ENCODE measurements around the gene ANKRD22. TPM values are rescaled to one million over a fixed set of nuclear protein-coding genes. Genes with fewer than 3 reads are reported as not detected.

The ANKRD22 gene
- total and polyA plus RNA-seq, 9 of the 15 experiments (the other 6 are each of a cell fraction or from before 2014, with no cell fraction given), result not detected

GRCh38 chr10:88865281-88865876, 13.7 kb upstream of the ANKRD22 start:
- intact Hi-C loops (cut with micrococcal nuclease) (no loop called here), in situ Hi-C loops (cut with MboI) (no loop called here)
- no peaks in the 10 kb centered on the region for H3K27me3 ChIP-seq (ENCODE audit: control insufficient read depth in 2 of 2, insufficient read depth in 2 of 2, low read length in 2 of 2)
- H3K9ac ChIP-seq (ENCODE audit: insufficient read depth in 1 of 2, low read depth in 2 of 2, low read length in 2 of 2), result no peak overlapping the region
- WGBS (ENCODE audit: insufficient coverage, low coverage, missing lambda C conversion rate), result 0% methylated on average over 2 of the region's 4 CpGs
- FAIRE-seq (no peak), ATAC-seq (no peak), DNase-seq (ENCODE audit: extremely low read depth in 1 of 4, low spot score in 3 of 4) (no peak)
- ChIA-PET POLR2A (no interaction called here), CTCF (ENCODE audit: low intra/inter-chr PET ratio) (no interaction called here)
- no peak overlapping the region for H3K4me3 ChIP-seq
- no peaks in the 10 kb centered on the region for H3K9me1 ChIP-seq (ENCODE audit: control insufficient read depth, insufficient read depth, low read length)
- no peaks in the 10 kb centered on the region for H3K36me3 ChIP-seq (ENCODE audit: control insufficient read depth, insufficient read depth, low read length)
- no peak overlapping the region for H3K27ac ChIP-seq (ENCODE audit: extremely low read depth, low read depth, low read length)
- no peaks in the 10 kb centered on the region for H3K4me1 ChIP-seq (replicated peaks in 1 of 2; ENCODE audit: control insufficient read depth in 2 of 2, insufficient read depth in 2 of 2, low read length in 2 of 2)
- H2AFZ ChIP-seq (ENCODE audit: low read depth, low read length), result no peak overlapping the region
- H3K79me2 ChIP-seq (ENCODE audit: control insufficient read depth, insufficient read depth, low read length), result no peaks in the 10 kb centered on the region
- no peaks in the 10 kb centered on the region for H4K20me1 ChIP-seq (replicated peaks; ENCODE audit: control insufficient read depth, insufficient read depth, low read length)
- H3K4me2 ChIP-seq (ENCODE audit: insufficient read depth, low read length), result no peak overlapping the region
- no peaks in the 10 kb centered on the region for H3K9me3 ChIP-seq (replicated peaks; ENCODE audit: control insufficient read depth, insufficient read depth, low read depth, low read length)
- BruUV-seq (replicated peaks), result no TSS peak
- TF ChIP-seq HIVEP1 (CRISPR knock-in tag; IDR thresholded peaks at IDR 0.05) (no peak), ZNF384 (IDR thresholded peaks at IDR 0.05; ENCODE audit: low read depth, low read length) (no peak), ZNF197 (CRISPR knock-in tag; IDR thresholded peaks at IDR 0.05; ENCODE audit: low read depth) (no peak), ATF2 (CRISPR knock-in tag; IDR thresholded peaks at IDR 0.05) (no peak), TRIM24 (IDR thresholded peaks at IDR 0.05) (no peak), BRD4 (IDR thresholded peaks at IDR 0.05) (no peak), KLF1 (tag; IDR thresholded peaks at IDR 0.05) (no peak), FOXJ2 (tag; IDR thresholded peaks at IDR 0.05) (no peak), SIRT6 (IDR thresholded peaks at IDR 0.05; ENCODE audit: low read depth, low read length) (no peak), KLF13 (tag; IDR thresholded peaks at IDR 0.05; ENCODE audit: borderline replicate concordance, low read depth) (no peak), MAZ (CRISPR knock-in tag; conservative IDR thresholded peaks at IDR 0.05 in 1 of 2, IDR thresholded peaks at IDR 0.05 in 1 of 2) (no peak), RBM17 (IDR thresholded peaks at IDR 0.05; ENCODE audit: borderline replicate concordance, low read depth, low read length) (no peak), KAT7 (CRISPR knock-in tag; IDR thresholded peaks at IDR 0.05; ENCODE audit: borderline replicate concordance) (no peak), NCOR1 (IDR thresholded peaks at IDR 0.05) (no peak)
- TF ChIP-seq, protein P1, sequence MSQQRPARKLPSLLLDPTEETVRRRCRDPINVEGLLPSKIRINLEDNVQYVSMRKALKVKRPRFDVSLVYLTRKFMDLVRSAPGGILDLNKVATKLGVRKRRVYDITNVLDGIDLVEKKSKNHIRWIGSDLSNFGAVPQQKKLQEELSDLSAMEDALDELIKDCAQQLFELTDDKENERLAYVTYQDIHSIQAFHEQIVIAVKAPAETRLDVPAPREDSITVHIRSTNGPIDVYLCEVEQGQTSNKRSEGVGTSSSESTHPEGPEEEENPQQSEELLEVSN (IDR thresholded peaks at IDR 0.05; ENCODE audit: borderline replicate concordance in 1 of 2, extremely low read depth in 1 of 2, insufficient read depth in 1 of 2, insufficient read length in 1 of 2, low read depth in 1 of 2, low read length in 1 of 2, poor library complexity in 1 of 2, severe bottlenecking in 1 of 2), result no peak
- TF ChIP-seq, protein P2, sequence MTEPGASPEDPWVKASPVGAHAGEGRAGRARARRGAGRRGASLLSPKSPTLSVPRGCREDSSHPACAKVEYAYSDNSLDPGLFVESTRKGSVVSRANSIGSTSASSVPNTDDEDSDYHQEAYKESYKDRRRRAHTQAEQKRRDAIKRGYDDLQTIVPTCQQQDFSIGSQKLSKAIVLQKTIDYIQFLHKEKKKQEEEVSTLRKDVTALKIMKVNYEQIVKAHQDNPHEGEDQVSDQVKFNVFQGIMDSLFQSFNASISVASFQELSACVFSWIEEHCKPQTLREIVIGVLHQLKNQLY (CRISPR knock-in tag; conservative IDR thresholded peaks at IDR 0.05), result no peak
- TF ChIP-seq, protein P3, sequence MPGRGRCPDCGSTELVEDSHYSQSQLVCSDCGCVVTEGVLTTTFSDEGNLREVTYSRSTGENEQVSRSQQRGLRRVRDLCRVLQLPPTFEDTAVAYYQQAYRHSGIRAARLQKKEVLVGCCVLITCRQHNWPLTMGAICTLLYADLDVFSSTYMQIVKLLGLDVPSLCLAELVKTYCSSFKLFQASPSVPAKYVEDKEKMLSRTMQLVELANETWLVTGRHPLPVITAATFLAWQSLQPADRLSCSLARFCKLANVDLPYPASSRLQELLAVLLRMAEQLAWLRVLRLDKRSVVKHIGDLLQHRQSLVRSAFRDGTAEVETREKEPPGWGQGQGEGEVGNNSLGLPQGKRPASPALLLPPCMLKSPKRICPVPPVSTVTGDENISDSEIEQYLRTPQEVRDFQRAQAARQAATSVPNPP (IDR thresholded peaks at IDR 0.05; ENCODE audit: borderline replicate concordance, insufficient read depth, insufficient read length), result no peak

All from K562 (cell line).